WTC11 (cell line): Measurements from ENCODE around the gene TMEM156. TPM values are rescaled to one million over a fixed set of nuclear protein-coding genes. Genes with fewer than 3 reads are reported as not detected.

Experiments
- ATAC-seq: fragments of 200-7000 bp; cut with Tn5 transposase; 2 replicates; pipeline ENCODE4 v1.10.0; 2021; ENCODE audit warnings: mild to moderate bottlenecking, moderate library complexity
- CTCF ChIA-PET: fragments of 300-600 bp; sonication (Branson Sonifier 250); formaldehyde crosslinking; loops from one replicate; lab custom pipeline; 2021; ENCODE audit warnings: antibody characterized with exemption; lab: Charles Lee
- POLR2A ChIA-PET: fragments of 350-600 bp; sonication (Branson Sonifier 250); formaldehyde crosslinking; loops from one replicate; lab custom pipeline; 2021; ENCODE audit warnings: antibody characterized with exemption; lab: Charles Lee
- DNase-seq: peaks from one replicate; pipeline ENCODE4 v3.0.0; 2021; ENCODE audit warnings: low spot score
- H3K27ac Mint-ChIP-seq: 2 replicates; pipeline ENCODE4 v1.8.0; 2021; ENCODE audit warnings: mixed read lengths
- H3K27me3 Mint-ChIP-seq: 2 replicates; pipeline ENCODE4 v1.8.0; 2021; ENCODE audit warnings: low read depth, mild to moderate bottlenecking, moderate library complexity, mixed read lengths
- H3K36me3 Mint-ChIP-seq: 2 replicates; pipeline ENCODE4 v1.8.0; 2021; ENCODE audit warnings: mixed read lengths
- H3K4me1 Mint-ChIP-seq: 2 replicates; pipeline ENCODE4 v1.8.0; 2022; ENCODE audit warnings: mixed read lengths
- H3K4me3 Mint-ChIP-seq: 2 replicates; pipeline ENCODE4 v1.8.0; 2021; ENCODE audit warnings: mild to moderate bottlenecking, moderate library complexity, mixed read lengths
- H3K9me3 Mint-ChIP-seq: 2 replicates; pipeline ENCODE4 v1.8.0; 2021; ENCODE audit warnings: mixed read lengths
- AFF4 ChIP-seq: sonication (generic); formaldehyde crosslinking; IDR thresholded peaks from 2 replicates; pipeline ENCODE4 v1.8.1; 2023; ENCODE audit warnings: mild to moderate bottlenecking, missing genetic modification reagents, borderline replicate concordance
- ARID4B ChIP-seq: sonication (generic); formaldehyde crosslinking; IDR thresholded peaks from 2 replicates; pipeline ENCODE4 v1.8.0; 2023; ENCODE audit warnings: missing genetic modification reagents, mild to moderate bottlenecking, borderline replicate concordance
- ATF3 ChIP-seq: sonication (generic); formaldehyde crosslinking; conservative IDR thresholded peaks from 2 replicates; pipeline ENCODE4 v1.8.1; 2022; ENCODE audit warnings: mild to moderate bottlenecking, missing genetic modification reagents
- CDX4 ChIP-seq: fragments of 250-450 bp; sonication (Bioruptor Pico); IDR thresholded peaks from 2 replicates; pipeline ENCODE4 v1.9.0; 2021; ENCODE audit warnings: moderate library complexity, mild to moderate bottlenecking, inconsistent platforms, borderline replicate concordance
- E2F4 ChIP-seq: sonication (generic); formaldehyde crosslinking; IDR thresholded peaks from 2 replicates; pipeline ENCODE4 v1.8.1; 2022; ENCODE audit warnings: low read depth, mild to moderate bottlenecking, moderate library complexity, missing genetic modification reagents, borderline replicate concordance
- GABPB1 ChIP-seq: sonication (generic); formaldehyde crosslinking; IDR thresholded peaks from 2 replicates; pipeline ENCODE4 v1.8.1; 2023; ENCODE audit warnings: mild to moderate bottlenecking, missing genetic modification reagents
- HMGA2 ChIP-seq: fragments of 250-450 bp; sonication (Bioruptor Pico); IDR thresholded peaks from 2 replicates; pipeline ENCODE4 v1.4.0; 2021; ENCODE audit warnings: mild to moderate bottlenecking, moderate library complexity
- IRF2 ChIP-seq: sonication (generic); formaldehyde crosslinking; IDR thresholded peaks from 2 replicates; pipeline ENCODE4 v1.8.0; 2022; ENCODE audit warnings: low read depth, missing genetic modification reagents, borderline replicate concordance
- MXD4 ChIP-seq: fragments of 250-450 bp; sonication (Bioruptor Pico); IDR thresholded peaks from 2 replicates; pipeline ENCODE4 v1.8.0; 2021; ENCODE audit warnings: mild to moderate bottlenecking, moderate library complexity, borderline replicate concordance
- SMAD4 ChIP-seq: sonication (generic); formaldehyde crosslinking; IDR thresholded peaks from 2 replicates; pipeline ENCODE4 v1.8.0; 2022; ENCODE audit warnings: mild to moderate bottlenecking, missing genetic modification reagents
- STAT6 ChIP-seq: sonication (generic); formaldehyde crosslinking; conservative IDR thresholded peaks from 2 replicates; pipeline ENCODE4 v1.8.1; 2023; ENCODE audit warnings: mild to moderate bottlenecking, low read depth, missing genetic modification reagents, moderate library complexity
- TEAD1 ChIP-seq: sonication (generic); formaldehyde crosslinking; IDR thresholded peaks from 2 replicates; pipeline ENCODE4 v1.8.0; 2022; ENCODE audit warnings: mild to moderate bottlenecking, missing genetic modification reagents
- TP53 ChIP-seq: sonication (generic); formaldehyde crosslinking; IDR thresholded peaks from 2 replicates; pipeline ENCODE4 v1.8.1; 2023; ENCODE audit warnings: mild to moderate bottlenecking, missing genetic modification reagents
- ZNF232 ChIP-seq: sonication (generic); formaldehyde crosslinking; IDR thresholded peaks from 2 replicates; pipeline ENCODE4 v1.8.0; 2022; ENCODE audit warnings: mild to moderate bottlenecking, missing genetic modification reagents
- ZNF425 ChIP-seq: fragments of 250-450 bp; sonication (Bioruptor Pico); conservative IDR thresholded peaks from 2 replicates; pipeline ENCODE4 v1.9.0; 2021; ENCODE audit warnings: mild to moderate bottlenecking
- ZNF671 ChIP-seq: fragments of 250-450 bp; sonication (Bioruptor Pico); IDR thresholded peaks from 2 replicates; pipeline ENCODE4 v1.8.0; 2021; ENCODE audit warnings: mild to moderate bottlenecking
- total RNA-seq: library from RNA; stranded (reverse); gene quantifications from 3 replicates; pipeline ENCODE4 v1.2.3, GENCODE V29; 2021

TMEM156 gene
- total RNA-seq, 1 experiment from 2014 or later: 0.24 TPM

GRCh38 chr4:39021631-39022030 lies 10.6 kb downstream of the TMEM156 start:
- DNase-seq (no peak), ATAC-seq (no peak)
- H3K27me3 Mint-ChIP-seq: no peaks in the 10 kb centered on the region
- ChIA-PET CTCF (no interaction called here), POLR2A (no interaction called here)
- peaks cover 17% of the 10 kb centered on the region for H3K9me3 Mint-ChIP-seq
- no peak overlapping the region for H3K27ac Mint-ChIP-seq
- no peaks in the 10 kb centered on the region for H3K4me1 Mint-ChIP-seq
- no peak overlapping the region for H3K4me3 Mint-ChIP-seq
- no peak for TF ChIP-seq TP53
- no peak for TF ChIP-seq SMAD4 (CRISPR knock-in tag)
- TF ChIP-seq CDX4 (CRISPR knock-in tag): no peak
- H3K36me3 Mint-ChIP-seq: no peaks in the 10 kb centered on the region

- H3K9me3 Mint-ChIP-seq: peaks cover 28% of the 10 kb centered on the region
- POLR2A ChIA-PET: no interaction called here
- no peak for ATAC-seq
- TF ChIP-seq ATF3 (CRISPR knock-in tag) (no peak), ZNF425 (CRISPR knock-in tag) (no peak), IRF2 (CRISPR knock-in tag) (no peak), AFF4 (CRISPR knock-in tag) (no peak), E2F4 (CRISPR knock-in tag) (no peak), STAT6 (CRISPR knock-in tag) (no peak), ARID4B (CRISPR knock-in tag) (no peak), MXD4 (no peak), HMGA2 (no peak), CDX4 (CRISPR knock-in tag) (no peak), TEAD1 (CRISPR knock-in tag) (no peak), GABPB1 (CRISPR knock-in tag) (no peak), ZNF232 (CRISPR knock-in tag) (no peak), ZNF671 (CRISPR knock-in tag) (no peak)
These were observed 12.1 kb downstream of the TMEM156 start for GRCh38 chr4:39020130-39020529.

More at GRCh38 chr4:39020130-39020529, 12.1 kb downstream of the TMEM156 start:
- DNase-seq: no peak
- CTCF ChIA-PET: interaction anchor here (0.6 kb wide), 1 partner anchor 531 kb away, joined by 3 read pairs; no protein-coding TSS in a partner anchor
- Mint-ChIP-seq H3K36me3 (no peaks in the 10 kb centered on the region), H3K27ac (no peak overlapping the region), H3K27me3 (no peaks in the 10 kb centered on the region), H3K4me3 (no peak overlapping the region), H3K4me1 (no peaks in the 10 kb centered on the region)
